Endothelial cell of umbilical vein (primary cell): ENCODE results near the gene SDK2. TPM values are rescaled to one million over a fixed set of nuclear protein-coding genes. Genes with fewer than 3 reads are reported as not detected.

Experiments used
- BruUV-seq: library from RNA; stranded (reverse); fragments of 400-500 nt; replicated peaks from 2 replicates; lab custom pipeline; 2021; lab: Mats Ljungman, UMichigan
- CTCF ChIA-PET: fragments of 300-600, 350-600 bp; sonication (Branson Sonifier 250); formaldehyde crosslinking; loops from one replicate; lab custom pipeline; 2021; ENCODE audit warnings: antibody characterized with exemption, inconsistent platforms; lab: Charles Lee
- POLR2A ChIA-PET: fragments of 300-600, 350-600 bp; sonication (Branson Sonifier 250); formaldehyde crosslinking; loops from one replicate; lab custom pipeline; 2021; ENCODE audit warnings: antibody characterized with exemption, inconsistent platforms; lab: Charles Lee
- DNase-seq: peaks from one replicate; pipeline ENCODE4 v3.0.0-alpha.2; 2011; ENCODE audit warnings: low read depth, low spot score
- FAIRE-seq: peaks from 2 replicates; lab custom pipeline; 2011; peaks lifted over from hg19 to GRCh38; lab: Jason Lieb, UNC
- H2AFZ ChIP-seq: 2 replicates; pipeline ENCODE4 v1.6.0; 2012; ENCODE audit warnings: low read depth, low read length, control low read depth, inconsistent platforms
- H3K27ac ChIP-seq: 2 replicates; pipeline ENCODE4 v1.5.1; 2011; ENCODE audit warnings: low read depth, mild to moderate bottlenecking, control low read depth, low read length, moderate library complexity; ENCODE audit not compliant: insufficient read depth
- H3K27me3 ChIP-seq, 2 experiments: 2 replicates each; pipeline versions ENCODE4 v1.6.0 to v1.6.1; 2011; ENCODE audit warnings: low read length in 2 of 2, mixed read lengths in 1 of 2; ENCODE audit not compliant: control insufficient read depth in 2 of 2, insufficient read depth in 2 of 2
- H3K36me3 ChIP-seq, 2 experiments: 2 replicates in 1 of 2; 3 replicates in 1 of 2; pipeline ENCODE4 v1.5.1; 2011; ENCODE audit warnings: low read length in 2 of 2, mild to moderate bottlenecking in 1 of 2, moderate library complexity in 1 of 2; ENCODE audit not compliant: control insufficient read depth in 2 of 2, insufficient read depth in 2 of 2; ENCODE audit errors: extremely low read depth in 1 of 2
- H3K4me1 ChIP-seq: 3 replicates; pipeline ENCODE4 v1.5.1; 2011; ENCODE audit warnings: mild to moderate bottlenecking, low read length; ENCODE audit not compliant: control insufficient read depth, insufficient read depth; ENCODE audit errors: extremely low read depth
- H3K4me2 ChIP-seq: 2 replicates; pipeline ENCODE4 v1.6.1; 2011; ENCODE audit warnings: low read length, control low read depth, mixed read lengths; ENCODE audit not compliant: insufficient read depth
- H3K4me3 ChIP-seq, 3 experiments: fragments of 200-600 bp in 1 of 3; sonication (generic), shearing (Covaris generic) in 1 of 3; replicated peaks in 1 of 3; 2 replicates each; pipeline ENCODE4 v1.5.1; 2011 to 2016; ENCODE audit warnings: control low read depth in 3 of 3, low read length in 3 of 3, mild to moderate bottlenecking in 2 of 3, inconsistent platforms in 1 of 3, low read depth in 1 of 3, moderate library complexity in 1 of 3; ENCODE audit not compliant: insufficient read depth in 1 of 3
- H3K79me2 ChIP-seq: 2 replicates; pipeline ENCODE4 v1.6.0; 2012; ENCODE audit warnings: low read length, inconsistent platforms; ENCODE audit not compliant: control insufficient read depth, insufficient read depth
- H3K9ac ChIP-seq: replicated peaks from 2 replicates; pipeline ENCODE3; 2011; ENCODE audit warnings: low read length, control low read depth; ENCODE audit not compliant: insufficient read depth; ENCODE audit errors: extremely low read depth
- H3K9me1 ChIP-seq: replicated peaks from 3 replicates; pipeline ENCODE4 v1.6.0; 2011; ENCODE audit warnings: mild to moderate bottlenecking, low read length; ENCODE audit not compliant: control insufficient read depth, insufficient read depth; ENCODE audit errors: extremely low read depth
- H3K9me3 ChIP-seq: replicated peaks from 2 replicates; pipeline ENCODE4 v1.5.1; 2012; ENCODE audit warnings: low read length, inconsistent platforms; ENCODE audit not compliant: control insufficient read depth, insufficient read depth
- H4K20me1 ChIP-seq: replicated peaks from 2 replicates; pipeline ENCODE3; 2011; ENCODE audit warnings: mild to moderate bottlenecking, low read length; ENCODE audit not compliant: control insufficient read depth, insufficient read depth; ENCODE audit errors: extremely low read depth
- EZH2 ChIP-seq: IDR thresholded peaks from 2 replicates; pipeline ENCODE4 v1.6.1; 2012; ENCODE audit warnings: borderline replicate concordance, low read depth, mild to moderate bottlenecking, moderate library complexity, low read length, inconsistent platforms; ENCODE audit not compliant: severe bottlenecking
- FOS ChIP-seq: IDR thresholded peaks from 2 replicates; pipeline ENCODE4 v1.6.1; 2011; ENCODE audit warnings: mild to moderate bottlenecking, low read length, moderate library complexity, borderline replicate concordance; ENCODE audit not compliant: insufficient read depth
- GATA2 ChIP-seq: IDR thresholded peaks from 2 replicates; pipeline ENCODE4 v1.7.0; 2011; ENCODE audit warnings: low read depth, mild to moderate bottlenecking, moderate library complexity, mixed read lengths, low read length; ENCODE audit not compliant: insufficient read length, insufficient read depth
- JUN ChIP-seq: IDR thresholded peaks from 2 replicates; pipeline ENCODE4 v1.6.1; 2011; ENCODE audit warnings: borderline replicate concordance, low read depth; ENCODE audit not compliant: insufficient read length, insufficient read depth
- MYC ChIP-seq: IDR thresholded peaks from one replicate; pipeline ENCODE4 v1.6.1; 2011; ENCODE audit warnings: mild to moderate bottlenecking, low read depth, low read length
- POLR2A ChIP-seq: IDR thresholded peaks from 2 replicates; pipeline ENCODE4 v1.6.1; 2012; ENCODE audit warnings: low read depth, mild to moderate bottlenecking, control low read depth, low read length
- POLR2AphosphoS5 ChIP-seq: IDR thresholded peaks from 2 replicates; pipeline ENCODE4 v1.6.1; 2012; ENCODE audit warnings: low read depth, mild to moderate bottlenecking, control low read depth, low read length, moderate library complexity; ENCODE audit not compliant: insufficient read depth
- dilution Hi-C: fragments of 300-500 bp; cut with MboI; formaldehyde crosslinking; loops from one replicate; pipeline ENCODE4 v1.15.0; 2019; ENCODE audit warnings: low sequenced_read_pairs; ENCODE audit not compliant: extremely low pct_ligation_motif_present
- intact Hi-C: fragments of 100-400 bp; cut with micrococcal nuclease; formaldehyde crosslinking; loops from one replicate; pipeline ENCODE4 v1.10.0; 2022
- polyA plus RNA-seq, 4 experiments: library from polyadenylated mRNA; depleted of rRNA in 3 of 4; stranded (reverse) in 3 of 4; unstranded in 1 of 4; fragments of >200 nt; gene quantifications; 2 replicates each; pipeline versions ENCODE4 v1.2.1 to v1.2.3, GENCODE V29; 2011 to 2012; ENCODE audit warnings: missing spikeins in 1 of 4
- total RNA-seq: library from RNA; stranded (reverse); gene quantifications from 2 replicates; pipeline ENCODE4 v1.2.3, GENCODE V29; 2021
- TF ChIP-seq, protein P1 (sequence below): IDR thresholded peaks from 2 replicates; pipeline ENCODE4 v1.6.1; 2011; ENCODE audit not compliant: insufficient read depth, insufficient read length
- TF ChIP-seq, protein P2 (sequence below), 2 donors: IDR thresholded peaks; 1 replicate in 1 of 2; 2 replicates in 1 of 2; pipeline ENCODE4 v1.5.1; 2011; ENCODE audit warnings: low read length in 2 of 2, mild to moderate bottlenecking in 2 of 2, moderate library complexity in 2 of 2, control low read depth in 1 of 2, inconsistent platforms in 1 of 2, low read depth in 1 of 2; ENCODE audit not compliant: insufficient read depth in 1 of 2; ENCODE audit errors: extremely low read depth in 1 of 2

The SDK2 gene
- total and polyA plus RNA-seq, 2 donors (not counting 3 experiments of a cell fraction or from before 2014, with no cell fraction given), result not detected

DNA sequence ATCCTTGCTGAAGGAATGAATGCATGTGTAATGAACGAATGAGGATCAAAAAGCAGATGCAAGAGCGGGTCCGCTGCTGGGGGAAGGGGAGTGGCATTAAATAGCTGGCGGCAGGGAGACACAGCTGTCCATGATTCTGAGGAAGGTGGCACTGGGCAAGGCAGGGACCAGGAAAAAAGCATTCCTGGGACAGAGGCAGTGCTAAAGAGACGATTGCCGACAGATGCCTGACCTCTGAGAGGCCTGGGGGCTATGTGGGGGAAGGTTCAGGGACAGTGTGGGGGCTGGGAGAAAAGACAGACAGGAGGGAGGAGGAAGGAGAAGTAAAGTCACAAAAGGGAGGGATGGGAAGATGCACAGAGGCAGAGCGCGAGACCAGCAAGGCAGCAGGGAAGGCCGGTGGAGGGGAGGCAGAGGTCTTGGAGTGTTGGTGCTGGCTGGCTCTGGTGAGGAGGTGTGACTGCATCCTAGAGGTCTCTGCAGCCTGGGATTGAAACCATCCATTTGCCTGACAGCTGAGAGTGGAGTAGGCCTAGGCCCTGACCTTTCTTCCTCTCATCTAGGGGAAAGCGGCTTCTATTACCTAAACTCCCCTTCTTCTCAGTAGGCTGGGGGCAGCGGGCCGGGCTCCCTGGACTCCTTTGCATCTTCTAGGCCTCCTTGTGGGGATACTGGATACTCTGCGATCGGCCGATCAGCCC, 109.9 kb downstream of the SDK2 start:
- DNase-seq (no peak), FAIRE-seq (no peak)
- POLR2A ChIA-PET, result no interaction called here
- Histone ChIP-seq H3K9me3 (no peaks in the 10 kb centered on the region), H3K9me1 (no peaks in the 10 kb centered on the region), H3K4me3 (no peak overlapping the region), H2AFZ (no peak overlapping the region), H3K4me1 (no peaks in the 10 kb centered on the region), H3K27me3 (no peaks in the 10 kb centered on the region), H3K9ac (no peak overlapping the region), H4K20me1 (no peaks in the 10 kb centered on the region), H3K4me2 (no peak overlapping the region), H3K36me3 (no peaks in the 10 kb centered on the region), H3K27ac (no peak overlapping the region), H3K79me2 (no peaks in the 10 kb centered on the region)
- no TSS peak for BruUV-seq
- CTCF ChIA-PET, result no interaction called here
- intact Hi-C loops, result no loop called here
- dilution Hi-C loops, result no loop called here
- no peak for TF ChIP-seq EZH2
- no peak for TF ChIP-seq MYC
- TF ChIP-seq, protein P1, sequence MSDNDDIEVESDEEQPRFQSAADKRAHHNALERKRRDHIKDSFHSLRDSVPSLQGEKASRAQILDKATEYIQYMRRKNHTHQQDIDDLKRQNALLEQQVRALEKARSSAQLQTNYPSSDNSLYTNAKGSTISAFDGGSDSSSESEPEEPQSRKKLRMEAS, result no peak
- TF ChIP-seq POLR2A, result no peak
- no peak for TF ChIP-seq POLR2AphosphoS5
- TF ChIP-seq JUN, result no peak
- no peak for TF ChIP-seq FOS
- no peak for TF ChIP-seq GATA2
- TF ChIP-seq, protein P2, sequence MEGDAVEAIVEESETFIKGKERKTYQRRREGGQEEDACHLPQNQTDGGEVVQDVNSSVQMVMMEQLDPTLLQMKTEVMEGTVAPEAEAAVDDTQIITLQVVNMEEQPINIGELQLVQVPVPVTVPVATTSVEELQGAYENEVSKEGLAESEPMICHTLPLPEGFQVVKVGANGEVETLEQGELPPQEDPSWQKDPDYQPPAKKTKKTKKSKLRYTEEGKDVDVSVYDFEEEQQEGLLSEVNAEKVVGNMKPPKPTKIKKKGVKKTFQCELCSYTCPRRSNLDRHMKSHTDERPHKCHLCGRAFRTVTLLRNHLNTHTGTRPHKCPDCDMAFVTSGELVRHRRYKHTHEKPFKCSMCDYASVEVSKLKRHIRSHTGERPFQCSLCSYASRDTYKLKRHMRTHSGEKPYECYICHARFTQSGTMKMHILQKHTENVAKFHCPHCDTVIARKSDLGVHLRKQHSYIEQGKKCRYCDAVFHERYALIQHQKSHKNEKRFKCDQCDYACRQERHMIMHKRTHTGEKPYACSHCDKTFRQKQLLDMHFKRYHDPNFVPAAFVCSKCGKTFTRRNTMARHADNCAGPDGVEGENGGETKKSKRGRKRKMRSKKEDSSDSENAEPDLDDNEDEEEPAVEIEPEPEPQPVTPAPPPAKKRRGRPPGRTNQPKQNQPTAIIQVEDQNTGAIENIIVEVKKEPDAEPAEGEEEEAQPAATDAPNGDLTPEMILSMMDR (IDR thresholded peaks at IDR 0.05; ENCODE audit: extremely low read depth in 1 of 2, insufficient read depth in 1 of 2, low read depth in 1 of 2, low read length in 2 of 2), result no peak
